Measurements from ENCODE around the gene DPP7.

DPP7 gene

GRCh38 chr9:137156567-137157375 is 42.2 kb upstream of the DPP7 start:
- Histone ChIP-seq H3K79me1 (replicated peaks; ENCODE audit: low read length, poor library complexity, severe bottlenecking) (no peaks in the 10 kb centered on the region), H3K23ac (ENCODE audit: low read length in 2 of 2) (no peak overlapping the region), H3K4ac (ENCODE audit: low read depth in 1 of 2, low read length in 2 of 2) (no peak overlapping the region), H3K9ac (ENCODE audit: low read length) (peak overlapping the region; percentile 15), H2BK12ac (ENCODE audit: low read length in 2 of 2) (no peak overlapping the region), H3K18ac (ENCODE audit: low read depth in 1 of 2, low read length in 2 of 2) (no peak overlapping the region), H3K27me3 (ENCODE audit: control insufficient read depth in 1 of 2, insufficient read depth in 1 of 2, low read length in 2 of 2) (peaks cover 61 to 66% of the 10 kb centered on the region in 2 experiments), H3K4me2 (ENCODE audit: low read length, poor library complexity, severe bottlenecking) (peak overlapping the region; percentile 50), H4K8ac (ENCODE audit: low read length) (no peak overlapping the region), H3K14ac (ENCODE audit: low read length in 2 of 2) (no peak overlapping the region), H3K27ac (ENCODE audit: low read length, poor library complexity, severe bottlenecking) (no peak overlapping the region), H2BK120ac (ENCODE audit: low read depth, low read length) (no peak overlapping the region), H3K4me3 (ENCODE audit: insufficient read depth in 1 of 2, low read depth in 1 of 2, low read length in 2 of 2) (peak overlapping the region in 1 of 2 experiments; percentile 68), H3K9me3 (ENCODE audit: control insufficient read depth, low read length) (no peaks in the 10 kb centered on the region), H3K4me1 (ENCODE audit: control insufficient read depth, insufficient read depth, low read depth, low read length) (peaks cover 10% of the 10 kb centered on the region), H2BK5ac (ENCODE audit: low read depth, low read length, poor library complexity, severe bottlenecking) (no peak overlapping the region), H3K36me3 (ENCODE audit: control insufficient read depth in 1 of 2, insufficient read depth in 2 of 2, low read depth in 1 of 2, low read length in 2 of 2) (peaks cover 0 to 4% of the 10 kb centered on the region in 2 experiments), H2AFZ (ENCODE audit: low read depth, low read length) (no peak overlapping the region), H2AK5ac (ENCODE audit: low read length, severe bottlenecking) (no peak overlapping the region), H4K91ac (ENCODE audit: low read length) (no peak overlapping the region), H2BK15ac (ENCODE audit: low read depth, poor library complexity, severe bottlenecking) (no peak overlapping the region)
- peak; percentile 33 for DNase-seq
- 12% methylated on average over 61 of the region's 65 CpGs for WGBS

GRCh38 chr9:137152844-137153405 is 38.4 kb upstream of the DPP7 start:
- Histone ChIP-seq H2AFZ (ENCODE audit: low read depth, low read length) (no peak overlapping the region), H3K9ac (ENCODE audit: low read length) (no peak overlapping the region), H3K18ac (ENCODE audit: low read depth in 1 of 2, low read length in 2 of 2) (no peak overlapping the region), H3K4me3 (ENCODE audit: insufficient read depth in 1 of 2, low read depth in 1 of 2, low read length in 2 of 2) (no peak overlapping the region), H2BK120ac (ENCODE audit: low read depth, low read length) (no peak overlapping the region), H2BK5ac (ENCODE audit: low read depth, low read length, poor library complexity, severe bottlenecking) (no peak overlapping the region), H3K9me3 (ENCODE audit: control insufficient read depth, low read length) (no peaks in the 10 kb centered on the region), H3K27me3 (ENCODE audit: control insufficient read depth in 1 of 2, insufficient read depth in 1 of 2, low read length in 2 of 2) (peaks cover 30 to 50% of the 10 kb centered on the region in 2 experiments), H3K4ac (ENCODE audit: low read depth in 1 of 2, low read length in 2 of 2) (no peak overlapping the region), H3K4me1 (ENCODE audit: control insufficient read depth, insufficient read depth, low read depth, low read length) (peaks cover 7% of the 10 kb centered on the region), H3K27ac (ENCODE audit: low read length, poor library complexity, severe bottlenecking) (no peak overlapping the region), H3K36me3 (ENCODE audit: control insufficient read depth in 1 of 2, insufficient read depth in 2 of 2, low read depth in 1 of 2, low read length in 2 of 2) (peaks cover 0 to 4% of the 10 kb centered on the region in 2 experiments), H2BK15ac (ENCODE audit: low read depth, poor library complexity, severe bottlenecking) (no peak overlapping the region), H3K79me1 (replicated peaks; ENCODE audit: low read length, poor library complexity, severe bottlenecking) (no peaks in the 10 kb centered on the region), H4K8ac (ENCODE audit: low read length) (no peak overlapping the region), H3K23ac (ENCODE audit: low read length in 2 of 2) (no peak overlapping the region), H2BK12ac (ENCODE audit: low read length in 2 of 2) (no peak overlapping the region), H3K14ac (ENCODE audit: low read length in 2 of 2) (no peak overlapping the region), H2AK5ac (ENCODE audit: low read length, severe bottlenecking) (no peak overlapping the region), H4K91ac (ENCODE audit: low read length) (no peak overlapping the region), H3K4me2 (ENCODE audit: low read length, poor library complexity, severe bottlenecking) (no peak overlapping the region)
- 88% methylated on average over 7 of the region's 7 CpGs for WGBS
- no peak for DNase-seq

GRCh38 chr9:137150617-137151457 is 36.3 kb upstream of the DPP7 start:
- WGBS, result 48% methylated on average over 34 of the region's 34 CpGs
- Histone ChIP-seq H4K8ac (ENCODE audit: low read length) (no peak overlapping the region), H2BK12ac (ENCODE audit: low read length in 2 of 2) (no peak overlapping the region), H3K27me3 (ENCODE audit: control insufficient read depth in 1 of 2, insufficient read depth in 1 of 2, low read length in 2 of 2) (peaks cover 9 to 40% of the 10 kb centered on the region in 2 experiments), H3K4me2 (ENCODE audit: low read length, poor library complexity, severe bottlenecking) (no peak overlapping the region), H2BK120ac (ENCODE audit: low read depth, low read length) (no peak overlapping the region), H3K4me3 (ENCODE audit: insufficient read depth in 1 of 2, low read depth in 1 of 2, low read length in 2 of 2) (no peak overlapping the region), H2AFZ (ENCODE audit: low read depth, low read length) (no peak overlapping the region), H3K79me1 (replicated peaks; ENCODE audit: low read length, poor library complexity, severe bottlenecking) (no peaks in the 10 kb centered on the region), H3K9me3 (ENCODE audit: control insufficient read depth, low read length) (no peaks in the 10 kb centered on the region), H4K91ac (ENCODE audit: low read length) (no peak overlapping the region), H2BK15ac (ENCODE audit: low read depth, poor library complexity, severe bottlenecking) (no peak overlapping the region), H3K18ac (ENCODE audit: low read depth in 1 of 2, low read length in 2 of 2) (no peak overlapping the region), H3K9ac (ENCODE audit: low read length) (no peak overlapping the region), H3K14ac (ENCODE audit: low read length in 2 of 2) (no peak overlapping the region), H2AK5ac (ENCODE audit: low read length, severe bottlenecking) (no peak overlapping the region), H3K4me1 (ENCODE audit: control insufficient read depth, insufficient read depth, low read depth, low read length) (peaks cover 5% of the 10 kb centered on the region), H3K36me3 (ENCODE audit: control insufficient read depth in 1 of 2, insufficient read depth in 2 of 2, low read depth in 1 of 2, low read length in 2 of 2) (no peaks in the 10 kb centered on the region), H3K23ac (ENCODE audit: low read length in 2 of 2) (no peak overlapping the region), H3K27ac (ENCODE audit: low read length, poor library complexity, severe bottlenecking) (no peak overlapping the region), H3K4ac (ENCODE audit: low read depth in 1 of 2, low read length in 2 of 2) (no peak overlapping the region), H2BK5ac (ENCODE audit: low read depth, low read length, poor library complexity, severe bottlenecking) (no peak overlapping the region)
- DNase-seq, result peak; percentile 39

Data from mesenchymal stem cell (in vitro differentiated cells and primary cell).